OCI-LY1 (cell line): ENCODE measurements around the gene STK36.

Experiments
- EZH2 ChIP-seq: fragments of 200-600 bp; sonication (generic), shearing (Covaris generic); IDR thresholded peaks from 2 replicates; pipeline ENCODE4 v1.8.0; 2017; ENCODE audit warnings: borderline replicate concordance, mixed run types, mild to moderate bottlenecking, antibody characterized with exemption, low read length, moderate library complexity, mixed read lengths
- TF ChIP-seq, protein P1 (sequence below): fragments of 200-600 bp; sonication (generic), shearing (Covaris generic); IDR thresholded peaks from 2 replicates; pipeline ENCODE4 v1.5.1; 2017; ENCODE audit warnings: mild to moderate bottlenecking, antibody characterized with exemption, low read length, moderate library complexity, mixed read lengths

DNA sequence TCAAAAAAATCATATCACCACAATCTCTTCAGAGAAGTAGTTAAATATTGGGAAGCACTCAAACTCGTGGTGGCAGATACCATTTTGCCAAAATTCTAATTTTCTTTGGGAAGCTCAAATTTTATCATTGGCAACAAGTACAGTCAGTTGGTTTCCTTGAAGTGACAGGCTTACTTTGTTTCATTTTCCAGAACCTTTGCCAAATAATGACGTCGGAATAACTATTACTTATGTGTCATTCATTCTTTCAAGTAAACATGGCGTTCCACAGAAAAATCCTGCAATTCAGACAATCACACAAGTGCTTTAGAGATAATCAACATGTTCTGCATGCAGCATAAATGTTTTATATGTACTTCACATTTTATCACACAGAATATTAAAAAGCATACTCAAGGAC, 44.2 kb downstream of the STK36 start:
- TF ChIP-seq EZH2: no peak
- TF ChIP-seq, protein P1, sequence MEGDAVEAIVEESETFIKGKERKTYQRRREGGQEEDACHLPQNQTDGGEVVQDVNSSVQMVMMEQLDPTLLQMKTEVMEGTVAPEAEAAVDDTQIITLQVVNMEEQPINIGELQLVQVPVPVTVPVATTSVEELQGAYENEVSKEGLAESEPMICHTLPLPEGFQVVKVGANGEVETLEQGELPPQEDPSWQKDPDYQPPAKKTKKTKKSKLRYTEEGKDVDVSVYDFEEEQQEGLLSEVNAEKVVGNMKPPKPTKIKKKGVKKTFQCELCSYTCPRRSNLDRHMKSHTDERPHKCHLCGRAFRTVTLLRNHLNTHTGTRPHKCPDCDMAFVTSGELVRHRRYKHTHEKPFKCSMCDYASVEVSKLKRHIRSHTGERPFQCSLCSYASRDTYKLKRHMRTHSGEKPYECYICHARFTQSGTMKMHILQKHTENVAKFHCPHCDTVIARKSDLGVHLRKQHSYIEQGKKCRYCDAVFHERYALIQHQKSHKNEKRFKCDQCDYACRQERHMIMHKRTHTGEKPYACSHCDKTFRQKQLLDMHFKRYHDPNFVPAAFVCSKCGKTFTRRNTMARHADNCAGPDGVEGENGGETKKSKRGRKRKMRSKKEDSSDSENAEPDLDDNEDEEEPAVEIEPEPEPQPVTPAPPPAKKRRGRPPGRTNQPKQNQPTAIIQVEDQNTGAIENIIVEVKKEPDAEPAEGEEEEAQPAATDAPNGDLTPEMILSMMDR: no peak
